ENCODE results near the gene ZNF683. TPM values are rescaled to one million over a fixed set of nuclear protein-coding genes. Genes with fewer than 3 reads are reported as not detected.

ZNF683 gene
- total RNA-seq, 2 donors from 2014 or later: not detected

DNA sequence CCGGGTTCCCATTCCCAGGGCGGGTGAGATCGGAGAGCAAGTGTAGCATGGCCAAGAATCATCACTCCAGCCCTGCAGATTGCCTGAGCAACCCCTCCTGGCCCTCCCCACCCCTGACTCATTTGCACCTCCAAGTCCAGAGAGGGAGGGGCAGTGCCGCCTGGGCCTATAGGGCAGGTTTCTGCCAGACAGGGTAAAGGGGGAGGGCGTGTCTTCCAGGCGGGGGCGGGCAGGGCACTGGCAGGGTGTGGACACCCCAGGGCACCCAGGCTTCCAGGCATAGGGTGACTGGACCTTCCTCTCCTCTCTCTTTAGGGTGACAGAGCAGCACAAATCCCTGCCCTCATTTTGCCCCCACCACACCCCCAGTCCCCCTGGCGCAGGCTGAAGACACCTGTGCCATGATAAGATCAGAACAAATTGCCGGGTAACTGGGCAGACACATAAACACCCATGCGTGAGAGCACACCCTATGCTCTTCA lies 15.4 kb downstream of the ZNF683 start:
- no peak for DNase-seq
- no peaks in the 10 kb centered on the region for H3K9me3 Mint-ChIP-seq
- H3K27ac ChIP-seq (ENCODE audit: low read depth, low read length): no peak overlapping the region
- 86 to 87% methylated on average over 4 to 9 of the region's 10 CpGs for WGBS, 2 experiments (ENCODE audit: insufficient coverage in 1 of 2, insufficient read length in 1 of 2)
- H3K9me3 ChIP-seq (ENCODE audit: control insufficient read depth, low read length): no peaks in the 10 kb centered on the region
- no peak overlapping the region for H3K27ac Mint-ChIP-seq
- no peaks in the 10 kb centered on the region for H3K36me3 ChIP-seq (ENCODE audit: control insufficient read depth, insufficient read depth, low read length)
- TF ChIP-seq, protein P1, sequence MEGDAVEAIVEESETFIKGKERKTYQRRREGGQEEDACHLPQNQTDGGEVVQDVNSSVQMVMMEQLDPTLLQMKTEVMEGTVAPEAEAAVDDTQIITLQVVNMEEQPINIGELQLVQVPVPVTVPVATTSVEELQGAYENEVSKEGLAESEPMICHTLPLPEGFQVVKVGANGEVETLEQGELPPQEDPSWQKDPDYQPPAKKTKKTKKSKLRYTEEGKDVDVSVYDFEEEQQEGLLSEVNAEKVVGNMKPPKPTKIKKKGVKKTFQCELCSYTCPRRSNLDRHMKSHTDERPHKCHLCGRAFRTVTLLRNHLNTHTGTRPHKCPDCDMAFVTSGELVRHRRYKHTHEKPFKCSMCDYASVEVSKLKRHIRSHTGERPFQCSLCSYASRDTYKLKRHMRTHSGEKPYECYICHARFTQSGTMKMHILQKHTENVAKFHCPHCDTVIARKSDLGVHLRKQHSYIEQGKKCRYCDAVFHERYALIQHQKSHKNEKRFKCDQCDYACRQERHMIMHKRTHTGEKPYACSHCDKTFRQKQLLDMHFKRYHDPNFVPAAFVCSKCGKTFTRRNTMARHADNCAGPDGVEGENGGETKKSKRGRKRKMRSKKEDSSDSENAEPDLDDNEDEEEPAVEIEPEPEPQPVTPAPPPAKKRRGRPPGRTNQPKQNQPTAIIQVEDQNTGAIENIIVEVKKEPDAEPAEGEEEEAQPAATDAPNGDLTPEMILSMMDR (conservative IDR thresholded peaks at IDR 0.05): no peak
- H3K4me3 Mint-ChIP-seq: no peak overlapping the region
- peaks cover 45% of the 10 kb centered on the region for H3K27me3 Mint-ChIP-seq (ENCODE audit: insufficient read depth)
- H3K4me1 Mint-ChIP-seq: peaks cover 20% of the 10 kb centered on the region
- H3K4me3 ChIP-seq (ENCODE audit: low read length): no peak overlapping the region
- H3K9ac ChIP-seq (ENCODE audit: extremely low read depth, low read length, poor library complexity, severe bottlenecking): no peak overlapping the region
- H3K27me3 ChIP-seq (ENCODE audit: control insufficient read depth, insufficient read depth, low read length, poor library complexity, severe bottlenecking): peaks cover 32% of the 10 kb centered on the region
- no peaks in the 10 kb centered on the region for H3K36me3 Mint-ChIP-seq (ENCODE audit: low read depth)
- H3K4me1 ChIP-seq (ENCODE audit: control insufficient read depth, insufficient read depth, low read length): peaks cover 4% of the 10 kb centered on the region

DNA sequence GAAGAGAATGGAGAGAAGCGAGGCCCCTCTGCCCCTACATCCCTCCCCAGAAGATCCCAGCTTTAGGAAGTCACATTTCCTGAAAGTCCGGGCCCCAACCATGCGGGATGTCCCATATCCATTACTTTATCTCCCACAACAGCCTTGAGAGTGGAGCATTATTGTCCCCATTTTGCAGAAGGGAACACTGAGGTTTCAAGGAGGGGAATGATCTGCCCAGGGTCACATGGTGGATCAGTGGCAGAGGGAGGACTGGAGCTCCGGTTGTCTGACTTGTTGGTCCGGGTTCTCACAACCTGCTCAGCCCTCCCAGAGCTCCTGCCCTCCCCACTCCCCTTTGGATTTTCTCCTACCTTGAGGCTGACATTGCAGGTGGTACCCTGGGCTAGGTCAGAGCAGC lies 16.4 kb downstream of the ZNF683 start:
- Mint-ChIP-seq H3K4me1 (peaks cover 27% of the 10 kb centered on the region), H3K27me3 (ENCODE audit: insufficient read depth) (peaks cover 35% of the 10 kb centered on the region), H3K27ac (no peak overlapping the region), H3K9me3 (no peaks in the 10 kb centered on the region), H3K36me3 (ENCODE audit: low read depth) (no peaks in the 10 kb centered on the region), H3K4me3 (no peak overlapping the region)
- Histone ChIP-seq H3K27ac (ENCODE audit: low read depth, low read length) (no peak overlapping the region), H3K9ac (ENCODE audit: extremely low read depth, low read length, poor library complexity, severe bottlenecking) (no peak overlapping the region), H3K9me3 (ENCODE audit: control insufficient read depth, low read length) (no peaks in the 10 kb centered on the region), H3K4me1 (ENCODE audit: control insufficient read depth, insufficient read depth, low read length) (peaks cover 12% of the 10 kb centered on the region), H3K36me3 (ENCODE audit: control insufficient read depth, insufficient read depth, low read length) (no peaks in the 10 kb centered on the region), H3K4me3 (ENCODE audit: low read length) (no peak overlapping the region), H3K27me3 (ENCODE audit: control insufficient read depth, insufficient read depth, low read length, poor library complexity, severe bottlenecking) (peaks cover 22% of the 10 kb centered on the region)
- WGBS, 2 experiments (ENCODE audit: insufficient coverage in 1 of 2, insufficient read length in 1 of 2): 92% methylated on average over 5 of the region's 5 CpGs; no CpG with 5 or more reads in 1 of the 2 experiments
- DNase-seq: no peak
- TF ChIP-seq, protein P1 (conservative IDR thresholded peaks at IDR 0.05): no peak

DNA sequence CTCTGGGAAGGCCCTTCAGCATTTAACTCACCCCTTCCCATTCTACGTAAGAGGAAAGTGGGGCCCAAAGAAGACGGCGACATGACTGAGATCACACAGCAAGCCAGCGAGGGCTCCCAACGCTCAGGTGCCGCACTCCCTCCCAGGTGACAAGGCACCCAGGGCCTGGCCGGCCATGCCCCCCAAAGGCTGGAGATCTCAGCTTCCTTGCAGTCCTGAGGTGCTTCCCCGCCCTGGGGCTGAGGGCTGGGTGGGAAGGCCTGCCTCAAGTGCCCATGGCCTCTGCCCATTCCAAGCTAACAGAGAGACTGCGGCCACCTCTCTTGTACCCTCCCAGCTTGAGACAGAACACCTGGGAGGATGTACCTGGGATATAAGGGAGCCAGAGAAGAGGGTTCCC lies 17.6 kb downstream of the ZNF683 start:
- DNase-seq: no peak
- H3K4me1 ChIP-seq (ENCODE audit: control insufficient read depth, insufficient read depth, low read length): peaks cover 13% of the 10 kb centered on the region
- H3K36me3 ChIP-seq (ENCODE audit: control insufficient read depth, insufficient read depth, low read length): no peaks in the 10 kb centered on the region
- no peak overlapping the region for H3K4me3 Mint-ChIP-seq
- H3K27me3 Mint-ChIP-seq (ENCODE audit: insufficient read depth): peaks cover 23% of the 10 kb centered on the region
- 88 to 97% methylated on average over 5 to 9 of the region's 9 CpGs for WGBS, 2 experiments (ENCODE audit: insufficient coverage in 1 of 2, insufficient read length in 1 of 2)
- H3K4me3 ChIP-seq (ENCODE audit: low read length): no peak overlapping the region
- no peaks in the 10 kb centered on the region for H3K36me3 Mint-ChIP-seq (ENCODE audit: low read depth)
- no peak overlapping the region for H3K27ac Mint-ChIP-seq
- peaks cover 10% of the 10 kb centered on the region for H3K27me3 ChIP-seq (ENCODE audit: control insufficient read depth, insufficient read depth, low read length, poor library complexity, severe bottlenecking)
- H3K4me1 Mint-ChIP-seq: peaks cover 34% of the 10 kb centered on the region
- no peak overlapping the region for H3K27ac ChIP-seq (ENCODE audit: low read depth, low read length)
- H3K9me3 Mint-ChIP-seq: no peaks in the 10 kb centered on the region
- TF ChIP-seq, protein P1 (conservative IDR thresholded peaks at IDR 0.05): no peak
- H3K9ac ChIP-seq (ENCODE audit: extremely low read depth, low read length, poor library complexity, severe bottlenecking): no peak overlapping the region
- no peaks in the 10 kb centered on the region for H3K9me3 ChIP-seq (ENCODE audit: control insufficient read depth, low read length)

Data from endodermal cell (in vitro differentiated cells).